ENCODE measurements around the gene PLXDC1.

Gene PLXDC1

DNA sequence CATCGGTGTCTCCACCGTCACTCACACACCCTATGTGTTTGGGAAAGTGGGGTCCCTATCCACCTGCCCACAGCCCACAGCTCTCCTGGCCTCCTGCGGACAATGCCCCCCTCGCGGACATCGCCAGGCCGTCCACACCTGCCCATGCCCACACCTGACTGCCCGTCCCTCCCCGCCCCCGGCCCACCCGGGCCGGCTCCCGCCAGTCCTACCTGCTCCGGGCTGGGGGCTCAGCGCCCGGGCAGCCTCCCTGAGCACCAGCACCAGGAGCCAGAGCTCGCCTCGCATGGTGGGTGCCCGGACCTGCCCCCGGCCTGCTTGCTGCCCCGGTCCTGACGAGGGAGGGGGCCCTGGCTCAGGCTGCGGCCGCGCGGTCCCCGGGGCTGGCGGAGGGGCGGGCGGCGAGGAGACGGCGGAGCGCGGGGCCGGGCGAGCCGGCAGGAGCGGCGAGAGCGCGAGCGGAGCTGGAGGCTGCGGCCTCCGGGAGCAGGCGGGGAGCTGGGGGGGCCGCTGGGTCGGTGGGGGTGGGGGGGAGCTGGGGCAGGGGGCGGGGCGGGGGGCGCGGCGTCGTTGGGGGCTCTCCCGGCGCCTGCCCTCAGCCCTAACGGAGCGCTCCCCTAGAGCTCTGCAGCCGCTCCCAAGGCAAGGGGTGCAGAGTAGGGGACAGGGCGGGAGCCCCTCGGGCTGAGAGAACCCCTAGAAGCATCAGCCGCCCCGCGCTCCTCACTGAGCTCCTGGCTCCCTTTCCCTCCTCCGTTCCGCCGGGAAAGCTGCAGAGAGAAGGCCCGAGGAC, at the start of gene PLXDC1:
Gene PLXDC1 (minus strand): TSS at position 488 of the 793 bp plus-strand sequence. CDS start 200 bp downstream, at position 288.
- no peak for DNase-seq (ENCODE audit: low spot score)

DNA sequence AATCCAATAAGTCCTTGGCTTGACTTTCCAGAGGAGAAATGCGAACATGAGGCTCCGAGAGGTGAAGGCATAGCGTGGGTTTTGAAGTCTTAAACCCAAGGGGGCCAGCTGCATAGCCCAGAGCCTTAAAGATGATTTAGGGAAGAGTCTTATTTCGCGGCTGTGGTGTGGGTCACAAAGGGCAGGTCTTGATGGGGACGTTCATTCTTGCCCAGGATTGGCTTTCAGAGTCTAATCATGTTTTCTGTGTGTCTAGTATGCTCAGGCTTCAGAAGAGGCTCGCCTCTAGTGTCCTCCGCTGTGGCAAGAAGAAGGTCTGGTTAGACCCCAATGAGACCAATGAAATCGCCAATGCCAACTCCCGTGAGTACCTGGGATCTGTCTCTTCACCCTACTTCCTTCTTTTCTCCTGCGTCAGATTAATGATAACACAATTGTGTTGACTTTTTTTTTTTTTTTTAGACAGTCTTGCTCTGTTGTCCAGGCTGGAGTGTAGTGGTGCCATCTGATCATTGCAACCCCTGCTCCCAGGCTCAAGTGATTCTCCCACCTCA, 49.6 kb upstream of the PLXDC1 start:
- no peak for DNase-seq (ENCODE audit: low spot score)

DNA sequence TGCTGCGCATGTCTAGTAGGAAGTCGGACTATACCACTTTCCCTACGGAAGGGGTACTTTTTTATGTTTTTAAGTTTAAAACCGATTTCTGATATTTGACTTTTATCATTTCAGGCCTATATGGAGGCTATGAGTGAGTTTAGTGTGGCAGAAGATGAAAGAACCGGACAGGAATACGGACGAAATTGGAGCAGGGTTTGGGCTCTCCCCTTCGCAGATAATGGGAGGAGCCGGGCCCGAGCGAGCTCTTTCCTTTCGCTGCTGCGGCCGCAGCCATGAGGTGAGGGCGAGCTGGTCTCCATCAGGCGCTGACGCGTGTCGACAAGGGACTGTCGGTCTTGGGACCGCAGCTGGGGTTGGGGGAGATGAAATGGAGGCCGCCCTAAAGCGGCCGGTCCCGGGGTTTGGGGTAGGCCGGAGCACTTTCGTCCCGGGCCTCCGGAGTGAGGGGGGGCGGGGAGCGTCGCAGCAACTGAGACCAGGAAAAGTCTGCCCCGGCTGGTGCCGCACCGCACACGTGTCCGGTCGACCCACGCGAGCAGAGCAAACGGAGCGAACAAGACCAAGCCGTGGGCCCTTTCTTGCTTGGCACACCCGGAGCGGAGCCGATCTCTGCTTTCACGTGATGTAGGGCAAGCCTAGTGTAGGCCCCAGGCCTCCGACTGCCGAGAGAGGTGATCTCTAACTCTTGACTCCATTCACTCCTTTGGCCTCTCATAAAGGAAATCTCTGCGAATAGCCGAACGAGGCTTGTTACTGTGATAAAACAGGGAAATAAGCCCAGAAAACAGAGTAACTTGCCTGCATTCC, 48.8 kb upstream of the PLXDC1 start, which contains the start of gene RPL19:
Gene RPL19 (plus strand): TSS at position 214 of the 810 bp plus-strand sequence. CDS start 62 bp downstream, at position 276.
- no peak for DNase-seq (ENCODE audit: low spot score)

DNA sequence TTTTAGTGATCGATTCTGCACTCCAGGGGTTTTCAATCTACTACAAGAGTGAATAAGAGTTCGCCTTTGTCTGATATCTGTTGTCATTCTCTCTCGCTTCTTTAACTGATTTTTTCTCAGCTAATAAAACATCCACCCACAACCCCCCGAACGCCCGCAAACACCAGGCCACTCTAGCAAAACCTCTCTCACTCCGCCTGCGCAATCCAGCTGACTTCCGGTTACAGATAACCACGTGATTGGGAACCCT, 48.3 kb upstream of the PLXDC1 start:
- peak; percentile 90 for DNase-seq (ENCODE audit: low spot score)

DNA sequence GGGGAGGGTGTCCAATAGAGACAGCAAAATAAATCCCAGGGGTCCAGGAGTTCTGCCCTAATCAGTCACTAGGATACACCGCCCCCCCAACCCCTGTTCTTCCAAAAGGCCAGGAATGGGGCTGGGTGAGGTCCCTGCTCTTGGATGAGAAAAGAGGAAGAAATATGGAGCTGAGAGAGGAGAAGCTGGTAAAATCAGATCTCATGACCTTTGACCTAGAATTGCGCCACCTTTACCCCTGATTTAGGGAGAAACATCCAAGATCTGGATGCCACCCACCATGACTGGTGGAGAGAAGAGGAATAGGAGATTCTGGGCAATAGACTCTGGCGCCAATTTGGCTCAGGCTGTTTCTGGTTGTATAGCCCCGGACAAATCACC, 46.7 kb upstream of the PLXDC1 start:
- DNase-seq (ENCODE audit: low spot score), result no peak

DNA sequence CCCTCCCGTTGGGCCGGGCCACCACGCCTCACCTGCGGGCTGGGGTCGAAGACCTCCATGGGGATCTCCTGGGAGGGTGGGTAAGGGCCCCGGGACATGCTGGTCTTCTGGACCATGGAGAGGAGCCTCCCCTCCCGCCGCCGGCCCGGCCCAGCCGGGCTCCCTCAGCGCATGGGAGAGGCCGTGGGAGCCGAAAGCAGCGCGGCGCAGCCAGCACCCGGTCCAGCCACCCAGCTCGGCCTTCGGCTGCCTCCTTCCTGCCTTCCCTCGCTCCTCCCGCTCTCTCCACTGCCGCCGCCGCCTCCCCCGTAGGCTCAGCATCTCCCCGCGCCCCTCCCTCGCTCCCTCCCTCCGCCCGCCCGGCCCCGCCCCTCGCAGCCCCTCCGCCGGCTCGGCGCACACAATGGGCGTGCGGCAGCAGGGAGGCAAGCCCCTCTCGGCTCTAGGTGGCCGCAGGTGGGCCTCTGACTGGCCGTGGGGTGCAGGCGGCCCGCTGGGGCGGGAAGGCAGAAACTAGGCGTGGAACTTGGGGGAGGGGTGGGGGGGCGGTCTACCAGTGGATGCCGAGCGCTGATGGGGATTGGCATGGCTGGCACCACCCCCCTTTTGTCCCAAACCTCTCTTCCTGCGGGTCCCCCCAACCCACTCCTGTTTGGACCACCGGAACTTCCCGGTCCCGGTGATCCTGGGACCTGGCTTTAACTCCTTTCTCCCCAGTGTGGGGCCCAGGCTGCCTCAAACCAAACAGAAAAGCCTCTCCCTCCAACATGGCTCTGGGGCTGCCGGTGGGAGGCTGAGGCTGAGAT, 46.1 kb upstream of the PLXDC1 start, which contains the start of gene CACNB1:
Gene CACNB1 (minus strand): TSS at position 290 of the 806 bp plus-strand sequence. CDS start 174 bp downstream, at position 116.
- DNase-seq (ENCODE audit: low spot score), result peak; percentile 55

DNA sequence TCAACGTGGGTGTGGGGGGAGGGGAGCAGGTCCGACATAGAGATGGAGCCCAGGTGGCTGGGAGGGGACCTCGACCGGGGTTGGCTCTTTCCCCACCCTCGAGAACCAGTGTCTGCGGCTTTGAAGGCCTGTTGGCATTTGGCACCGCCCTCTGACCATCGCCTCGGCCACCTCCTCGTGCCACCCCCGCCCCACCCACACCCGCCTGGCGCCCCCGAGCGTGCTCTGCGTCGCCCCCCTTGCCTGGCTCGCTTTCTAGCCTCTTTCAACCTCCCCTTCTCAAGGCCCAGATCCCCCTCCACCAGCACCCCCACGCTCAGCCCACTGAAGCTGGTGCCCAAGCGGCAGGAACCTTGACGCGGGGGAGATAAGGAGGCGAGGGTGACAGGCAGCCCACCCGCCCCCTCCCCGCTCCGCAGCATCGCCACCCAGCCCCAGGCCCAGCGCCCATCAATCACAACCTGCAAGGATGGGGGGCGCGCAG, 45.4 kb upstream of the PLXDC1 start:
- DNase-seq (ENCODE audit: low spot score), result no peak

DNA sequence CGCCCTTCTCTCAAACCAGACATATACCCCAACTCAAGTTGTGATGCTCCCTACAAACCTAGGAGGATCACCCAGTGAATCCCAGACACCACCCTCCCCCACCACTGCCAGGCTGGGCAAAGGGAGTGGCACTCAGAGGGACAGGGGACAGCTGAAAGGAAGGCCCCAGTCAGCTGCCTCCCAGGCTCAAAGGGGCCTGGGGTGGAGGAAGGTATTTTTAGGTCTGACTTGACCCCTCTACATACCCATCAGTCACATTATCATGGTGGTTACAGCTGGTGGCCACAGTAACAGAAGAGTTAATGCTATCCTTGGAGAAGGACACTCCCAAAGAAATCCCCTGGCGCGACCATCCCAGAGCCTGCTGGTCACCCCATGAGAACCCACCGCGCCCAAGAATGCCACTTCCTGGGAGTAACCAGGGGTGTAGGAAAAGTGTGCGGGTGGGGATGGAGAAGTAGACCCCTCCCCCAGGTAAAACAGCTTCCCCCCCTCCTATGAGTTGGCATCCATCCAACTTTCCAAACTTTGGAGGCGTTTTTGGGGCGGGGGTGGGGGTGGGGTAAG, 44.9 kb upstream of the PLXDC1 start:
- no peak for DNase-seq (ENCODE audit: low spot score)

DNA sequence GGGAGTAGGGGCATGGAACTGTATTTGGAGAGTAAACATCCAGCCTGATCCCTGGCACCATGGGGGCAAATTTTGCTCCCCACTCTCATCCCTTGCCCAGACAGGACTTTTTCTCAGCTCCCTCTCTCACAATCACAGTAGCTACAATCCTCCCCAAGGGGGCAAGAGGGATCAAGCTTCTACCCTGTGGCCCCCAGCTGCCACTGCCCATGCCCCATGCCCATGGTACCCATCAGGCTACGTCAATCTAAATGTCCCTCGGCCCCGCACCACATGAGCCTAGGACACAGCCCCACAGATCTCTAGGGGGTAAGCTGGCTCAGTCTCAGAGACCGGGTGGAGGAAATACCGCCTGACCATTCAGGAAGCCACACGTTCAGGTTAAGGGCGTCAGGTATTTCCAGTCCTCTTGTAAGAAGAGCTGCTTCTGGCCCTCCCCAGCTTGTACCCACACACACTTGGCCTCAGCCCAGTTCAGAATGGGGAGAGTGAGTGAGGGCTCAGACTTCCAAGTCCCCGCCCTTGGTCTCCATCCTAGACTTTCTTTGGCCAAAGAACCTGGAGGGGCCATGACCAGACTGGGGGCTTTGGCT, 44.2 kb upstream of the PLXDC1 start:
- peak; percentile 23 for DNase-seq (ENCODE audit: low spot score)

DNA sequence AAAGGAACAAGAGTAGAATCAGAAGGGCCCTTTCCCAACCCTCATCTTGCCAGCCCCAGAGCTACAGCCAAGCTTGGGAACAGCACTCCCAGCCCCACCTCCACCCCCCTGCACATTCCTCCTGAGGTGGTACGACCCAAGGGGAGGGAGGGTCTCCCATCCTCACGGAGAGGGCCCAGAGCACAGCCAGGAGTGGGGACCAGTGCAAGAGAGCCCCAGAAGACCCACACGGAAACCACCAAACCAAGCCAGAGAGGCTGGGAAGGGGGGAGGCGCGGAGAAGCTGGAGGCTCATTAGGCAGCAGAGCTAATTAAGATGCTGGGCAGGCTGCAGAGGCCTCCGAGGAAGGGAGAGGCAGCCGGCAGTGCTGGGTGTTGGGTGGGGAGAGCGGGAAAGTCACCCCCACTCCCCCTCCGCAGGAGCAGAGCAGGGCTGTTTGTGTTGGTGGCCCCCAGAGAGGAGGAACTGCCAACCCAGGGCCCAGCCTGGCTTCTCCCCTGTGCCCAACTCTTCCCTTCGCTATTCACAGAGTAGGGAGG, 43.6 kb upstream of the PLXDC1 start:
- no peak for DNase-seq (ENCODE audit: low spot score)

DNA sequence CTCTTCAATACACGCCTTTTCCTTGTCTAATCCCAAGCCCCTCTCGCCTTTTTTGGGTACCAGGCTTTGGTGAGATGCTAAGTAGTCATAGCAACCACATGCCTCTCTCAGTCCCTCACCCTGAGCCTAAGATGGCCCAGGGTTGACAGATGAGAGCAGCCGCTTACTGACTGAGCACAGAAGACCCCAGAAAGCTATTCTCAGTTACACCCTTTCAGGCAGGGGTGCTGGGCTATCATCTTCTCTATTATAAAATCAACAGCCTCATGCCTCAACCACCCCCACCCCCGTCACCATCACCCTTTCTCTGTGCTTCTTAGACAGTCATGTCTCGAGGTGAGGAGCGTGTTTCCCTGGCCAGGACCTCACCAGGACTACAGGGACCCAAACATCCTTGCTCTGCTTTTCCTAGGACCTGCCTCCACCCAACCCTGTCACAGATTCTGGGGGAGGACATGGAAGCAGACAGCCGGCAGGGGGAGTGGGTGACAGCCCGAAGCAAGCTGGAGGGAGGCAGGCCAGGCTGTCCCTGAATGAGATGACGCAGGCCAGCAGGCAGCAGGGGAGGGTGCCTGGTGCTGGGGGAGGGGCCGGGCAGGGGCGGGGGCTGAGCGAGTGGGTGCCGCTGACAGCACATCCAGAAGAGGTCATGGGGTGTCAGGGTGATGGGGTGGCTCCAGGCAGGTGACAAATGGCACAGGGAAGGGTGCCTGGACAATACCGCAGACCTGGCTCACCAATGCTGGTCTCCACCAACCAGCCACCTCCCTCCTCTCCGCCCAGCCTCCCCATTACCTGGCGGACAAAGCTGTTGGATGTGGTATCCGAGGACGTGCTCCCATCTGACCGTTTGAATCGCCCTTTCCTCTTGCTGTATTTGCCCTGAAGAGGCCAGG, 42.9 kb upstream of the PLXDC1 start:
- no peak for DNase-seq (ENCODE audit: low spot score)

DNA sequence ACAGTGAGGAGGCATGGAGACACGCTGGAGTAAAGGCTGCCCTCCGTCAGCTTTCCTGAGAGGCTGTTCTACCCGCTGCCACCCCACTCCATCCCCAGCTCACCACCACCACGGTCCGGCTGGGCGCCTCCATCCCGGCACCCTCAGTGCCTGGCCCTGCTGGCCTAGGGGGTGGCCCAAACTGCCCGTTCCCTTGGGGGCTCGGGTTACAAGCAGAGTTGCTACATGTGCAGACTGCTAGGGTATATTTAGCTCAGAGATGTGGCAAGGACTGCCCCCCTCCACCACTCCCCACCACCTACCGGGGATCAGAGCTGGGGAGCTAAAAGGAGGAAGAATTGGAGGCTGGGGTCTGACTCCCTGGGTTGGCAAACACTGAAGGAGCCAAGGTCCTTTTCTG, 41.9 kb upstream of the PLXDC1 start:
- DNase-seq (ENCODE audit: low spot score), result no peak

DNA sequence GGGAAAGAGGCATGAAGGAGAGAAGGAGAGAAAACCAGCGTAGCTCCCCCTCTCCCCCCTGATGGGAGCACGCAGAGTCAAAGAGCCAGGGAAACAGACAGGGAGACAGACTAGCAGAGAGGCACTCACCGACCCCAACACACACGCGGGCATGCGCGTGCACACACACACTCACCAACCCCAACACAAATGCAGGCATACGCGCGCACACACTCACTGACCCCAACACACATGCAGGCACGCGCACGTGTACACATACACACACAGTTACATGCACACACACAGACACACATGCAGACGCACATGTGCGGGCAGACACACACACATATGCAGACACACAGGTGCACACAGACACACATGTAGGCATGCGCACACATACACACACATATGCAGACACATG, 41.5 kb upstream of the PLXDC1 start:
- no peak for DNase-seq (ENCODE audit: low spot score)

DNA sequence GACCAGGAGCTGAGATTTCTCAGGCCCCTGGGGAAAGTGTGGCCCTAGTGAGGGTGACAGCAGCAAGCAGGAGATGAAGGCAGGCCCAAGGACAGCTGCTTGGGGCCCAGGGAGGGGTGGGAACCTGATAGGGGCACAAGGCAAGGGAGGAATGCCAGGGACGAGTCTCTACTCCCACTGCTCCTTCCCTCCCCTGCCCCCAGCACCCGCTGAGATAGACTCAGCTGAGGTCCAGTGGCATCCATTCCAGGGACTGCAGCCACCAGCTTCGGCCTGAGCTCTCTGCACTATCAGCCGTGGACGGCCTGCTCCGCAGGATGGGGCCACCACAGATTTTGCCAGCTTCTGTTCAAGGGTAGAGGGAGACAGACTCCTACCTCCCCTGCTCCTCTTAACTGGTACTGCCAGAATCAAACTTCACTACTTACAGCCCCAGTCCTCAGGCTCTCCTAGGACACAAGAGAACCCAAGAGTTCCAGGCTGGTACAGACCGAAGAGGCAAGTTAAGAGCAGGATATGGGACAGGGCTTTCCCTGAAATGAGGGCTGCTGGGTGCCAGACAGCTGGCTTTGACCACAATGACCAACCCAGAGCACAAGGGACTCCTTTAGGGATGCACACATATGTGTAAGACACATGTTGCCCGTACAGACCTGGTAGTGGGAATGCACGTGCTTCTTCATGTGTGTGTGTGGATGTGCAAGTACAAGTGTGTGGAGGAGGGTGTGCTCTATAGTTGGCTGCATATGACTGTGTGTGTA, 40.5 kb upstream of the PLXDC1 start:
- no peak for DNase-seq (ENCODE audit: low spot score)

DNA sequence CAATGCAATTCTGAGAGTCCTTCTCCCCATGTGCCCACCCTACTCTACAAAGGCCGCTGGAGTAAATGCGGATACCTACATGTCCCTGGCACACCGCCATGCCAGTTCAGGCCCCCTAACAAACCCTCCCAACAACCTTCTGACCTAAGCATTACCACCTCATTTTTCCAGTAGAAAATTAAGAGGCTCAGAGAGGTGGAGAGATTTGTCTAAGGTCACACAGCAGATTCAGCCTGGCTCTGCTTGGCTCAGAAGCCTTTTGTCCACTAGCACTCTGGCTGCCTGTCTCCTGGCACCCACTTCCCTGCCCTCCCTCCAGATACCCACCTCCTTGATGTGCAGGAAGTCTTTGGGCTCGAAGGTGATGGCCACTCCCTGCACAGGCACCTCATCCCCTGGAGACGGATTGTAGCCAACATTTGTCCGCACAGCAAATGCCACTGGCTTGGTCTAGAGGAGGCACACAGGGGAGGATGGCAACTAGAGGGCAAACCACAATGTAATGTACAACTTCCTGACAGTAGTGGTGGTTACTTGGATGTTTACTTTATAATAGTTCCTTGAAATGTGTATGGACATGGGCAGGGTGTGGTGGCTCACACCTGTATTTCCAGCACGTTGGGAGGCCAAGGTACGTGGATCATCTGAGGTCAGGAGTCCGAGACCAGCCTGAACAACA, 35.9 kb upstream of the PLXDC1 start:
- no peak for DNase-seq (ENCODE audit: low spot score)

DNA sequence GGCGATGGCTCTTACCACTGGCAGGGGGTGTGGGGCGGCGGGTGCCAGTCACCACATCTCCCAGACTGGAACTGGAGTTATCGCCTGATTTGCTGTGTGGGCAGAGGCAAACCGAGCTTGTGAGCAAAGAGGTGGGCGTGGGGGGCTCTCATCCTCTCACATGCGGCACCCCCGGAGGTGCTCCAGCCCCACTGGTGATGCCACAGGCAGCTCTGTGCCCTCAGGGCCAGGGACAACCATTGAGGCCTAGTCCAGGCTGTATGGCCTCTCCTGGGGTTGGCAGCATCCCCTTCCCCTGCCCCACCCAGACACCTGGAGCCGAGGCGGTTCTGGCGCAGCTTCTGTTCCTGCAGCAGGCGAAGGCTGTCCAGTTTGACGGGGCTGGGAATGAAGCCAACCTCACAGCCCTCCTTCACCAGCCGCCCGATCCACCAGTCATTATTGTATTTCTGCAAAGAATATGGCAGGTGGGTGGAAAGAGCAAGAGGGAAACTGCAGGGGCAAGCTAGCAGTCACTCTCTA, 35.1 kb upstream of the PLXDC1 start:
- no peak for DNase-seq (ENCODE audit: low spot score)

DNA sequence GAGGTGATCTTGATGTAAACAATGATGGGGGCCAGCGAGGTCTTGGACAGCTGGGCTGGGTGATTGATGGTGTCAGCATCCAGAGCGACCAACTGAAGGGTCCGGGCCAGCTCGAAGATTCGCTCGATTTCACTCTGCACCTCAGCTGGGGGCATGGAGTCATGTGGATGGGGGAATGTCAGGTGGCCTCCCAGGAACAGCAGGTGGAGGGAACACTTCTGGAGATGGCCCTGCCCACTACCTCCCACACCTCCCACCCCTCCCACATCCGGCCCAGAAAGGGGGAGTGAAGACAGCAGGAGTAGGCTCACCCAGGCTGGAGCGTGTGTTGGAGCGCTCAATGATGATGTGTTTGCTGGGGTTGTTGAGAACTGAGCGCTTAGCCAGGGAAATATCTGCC, 32.3 kb upstream of the PLXDC1 start:
- no peak for DNase-seq (ENCODE audit: low spot score)

DNA sequence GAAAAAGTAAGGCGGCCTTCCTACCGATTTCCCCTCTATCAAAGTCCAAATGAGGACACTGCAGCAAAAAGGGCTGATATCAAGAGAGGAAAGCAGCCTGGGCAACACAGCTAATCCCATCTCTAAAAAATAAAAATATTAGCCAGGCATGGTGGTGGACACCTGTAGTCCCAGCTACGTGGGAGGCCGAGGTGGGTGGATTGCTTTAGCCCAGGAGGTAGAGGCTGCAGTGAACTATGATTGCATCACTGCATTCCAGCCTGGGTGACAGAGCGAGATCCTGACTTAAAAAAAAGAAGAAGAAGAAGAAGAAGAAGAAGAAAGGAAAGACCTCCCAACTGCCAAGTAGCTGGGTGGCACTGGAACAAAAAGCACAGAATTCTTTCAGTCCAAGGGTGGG, 31.6 kb upstream of the PLXDC1 start:
- no peak for DNase-seq (ENCODE audit: low spot score)
